Mesothelial cell of epicardium (in vitro differentiated cells): Measurements from ENCODE around the gene SERAC1. TPM values are rescaled to one million over a fixed set of nuclear protein-coding genes. Genes with fewer than 3 reads are reported as not detected.

Experiments used
- DNase-seq, 2 experiments: peaks; one replicate each; pipeline ENCODE4 v3.0.0; 2021; ENCODE audit warnings: low spot score in 2 of 2; ENCODE audit not compliant: unreplicated experiment in 2 of 2
- H3K27ac Mint-ChIP-seq: 2 replicates; pipeline ENCODE4 v1.8.0; 2021; ENCODE audit warnings: mixed read lengths
- H3K27me3 Mint-ChIP-seq: 2 replicates; pipeline ENCODE4 v1.8.0; 2021; ENCODE audit warnings: low read depth, mixed read lengths
- H3K36me3 Mint-ChIP-seq: 2 replicates; pipeline ENCODE4 v1.8.0; 2021; ENCODE audit warnings: mixed read lengths
- H3K4me1 Mint-ChIP-seq: 2 replicates; pipeline ENCODE4 v1.8.0; 2021; ENCODE audit warnings: mixed read lengths
- H3K4me3 Mint-ChIP-seq: 2 replicates; pipeline ENCODE4 v1.8.0; 2021; ENCODE audit warnings: mild to moderate bottlenecking, moderate library complexity, mixed read lengths
- H3K9me3 Mint-ChIP-seq: 2 replicates; pipeline ENCODE4 v1.8.0; 2021; ENCODE audit warnings: mixed read lengths
- total RNA-seq: library from RNA; stranded (reverse); gene quantifications from 3 replicates; pipeline ENCODE4 v1.2.1, GENCODE V29; 2021
- TF ChIP-seq, protein P1 (sequence below): fragments of 200-600 bp; sonication (generic); IDR thresholded peaks from one replicate; pipeline ENCODE4 v1.5.0; 2021; ENCODE audit warnings: antibody characterized with exemption; ENCODE audit not compliant: unreplicated experiment

Gene SERAC1
- total RNA-seq, 1 donor from 2014 or later: 9.8 TPM

GRCh38 chr6:158086054-158086503 lies 82.0 kb downstream of the SERAC1 start:
- TF ChIP-seq, protein P1, sequence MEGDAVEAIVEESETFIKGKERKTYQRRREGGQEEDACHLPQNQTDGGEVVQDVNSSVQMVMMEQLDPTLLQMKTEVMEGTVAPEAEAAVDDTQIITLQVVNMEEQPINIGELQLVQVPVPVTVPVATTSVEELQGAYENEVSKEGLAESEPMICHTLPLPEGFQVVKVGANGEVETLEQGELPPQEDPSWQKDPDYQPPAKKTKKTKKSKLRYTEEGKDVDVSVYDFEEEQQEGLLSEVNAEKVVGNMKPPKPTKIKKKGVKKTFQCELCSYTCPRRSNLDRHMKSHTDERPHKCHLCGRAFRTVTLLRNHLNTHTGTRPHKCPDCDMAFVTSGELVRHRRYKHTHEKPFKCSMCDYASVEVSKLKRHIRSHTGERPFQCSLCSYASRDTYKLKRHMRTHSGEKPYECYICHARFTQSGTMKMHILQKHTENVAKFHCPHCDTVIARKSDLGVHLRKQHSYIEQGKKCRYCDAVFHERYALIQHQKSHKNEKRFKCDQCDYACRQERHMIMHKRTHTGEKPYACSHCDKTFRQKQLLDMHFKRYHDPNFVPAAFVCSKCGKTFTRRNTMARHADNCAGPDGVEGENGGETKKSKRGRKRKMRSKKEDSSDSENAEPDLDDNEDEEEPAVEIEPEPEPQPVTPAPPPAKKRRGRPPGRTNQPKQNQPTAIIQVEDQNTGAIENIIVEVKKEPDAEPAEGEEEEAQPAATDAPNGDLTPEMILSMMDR: no peak
- Mint-ChIP-seq H3K36me3 (peaks cover 52% of the 10 kb centered on the region), H3K27ac (no peak overlapping the region), H3K4me1 (no peaks in the 10 kb centered on the region), H3K4me3 (no peak overlapping the region), H3K27me3 (no peaks in the 10 kb centered on the region), H3K9me3 (no peaks in the 10 kb centered on the region)
- no peak for DNase-seq

DNA sequence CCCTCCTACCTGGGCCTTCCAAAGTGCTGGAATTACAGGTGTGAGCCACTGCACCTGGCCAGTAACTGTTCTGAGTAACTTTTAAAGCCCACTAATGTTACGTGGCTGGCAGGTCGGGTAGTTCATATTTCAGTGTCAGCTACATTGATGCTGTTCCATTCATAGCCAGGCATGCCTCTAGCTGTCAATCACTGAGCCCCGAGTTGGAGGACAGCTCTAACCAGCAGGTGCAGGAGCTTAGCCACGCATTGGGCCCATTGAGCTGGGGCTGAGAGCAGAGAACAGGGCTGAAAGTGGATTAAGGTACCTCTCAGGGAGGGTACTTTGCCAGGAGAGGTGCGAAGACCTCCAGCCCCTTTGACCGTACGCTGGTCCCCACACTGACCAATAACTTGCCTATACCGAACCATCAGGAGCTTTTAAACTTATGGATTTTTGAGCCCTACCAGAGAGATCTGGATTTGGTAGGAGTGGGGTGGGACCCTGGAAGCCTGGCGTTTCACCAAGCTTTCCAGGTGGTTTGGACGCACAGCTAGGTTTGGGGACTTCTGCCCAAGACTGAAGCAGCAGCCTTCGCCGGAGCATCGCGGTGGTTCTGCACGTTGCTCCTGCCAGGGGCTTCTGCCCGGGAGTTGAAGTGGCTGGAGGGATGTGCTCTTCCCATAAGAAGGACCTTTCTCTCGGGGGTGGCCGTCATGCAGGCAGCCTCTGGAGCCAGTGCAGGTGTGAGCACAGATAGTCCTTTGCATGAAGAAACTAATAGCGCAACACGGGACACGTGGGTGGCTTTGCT lies 82.6 kb downstream of the SERAC1 start:
- TF ChIP-seq, protein P1: no peak
- DNase-seq: no peak
- H3K27me3 Mint-ChIP-seq: no peaks in the 10 kb centered on the region
- H3K4me3 Mint-ChIP-seq: no peak overlapping the region
- no peaks in the 10 kb centered on the region for H3K9me3 Mint-ChIP-seq
- no peaks in the 10 kb centered on the region for H3K4me1 Mint-ChIP-seq
- no peak overlapping the region for H3K27ac Mint-ChIP-seq
- peaks cover 58% of the 10 kb centered on the region for H3K36me3 Mint-ChIP-seq

DNA sequence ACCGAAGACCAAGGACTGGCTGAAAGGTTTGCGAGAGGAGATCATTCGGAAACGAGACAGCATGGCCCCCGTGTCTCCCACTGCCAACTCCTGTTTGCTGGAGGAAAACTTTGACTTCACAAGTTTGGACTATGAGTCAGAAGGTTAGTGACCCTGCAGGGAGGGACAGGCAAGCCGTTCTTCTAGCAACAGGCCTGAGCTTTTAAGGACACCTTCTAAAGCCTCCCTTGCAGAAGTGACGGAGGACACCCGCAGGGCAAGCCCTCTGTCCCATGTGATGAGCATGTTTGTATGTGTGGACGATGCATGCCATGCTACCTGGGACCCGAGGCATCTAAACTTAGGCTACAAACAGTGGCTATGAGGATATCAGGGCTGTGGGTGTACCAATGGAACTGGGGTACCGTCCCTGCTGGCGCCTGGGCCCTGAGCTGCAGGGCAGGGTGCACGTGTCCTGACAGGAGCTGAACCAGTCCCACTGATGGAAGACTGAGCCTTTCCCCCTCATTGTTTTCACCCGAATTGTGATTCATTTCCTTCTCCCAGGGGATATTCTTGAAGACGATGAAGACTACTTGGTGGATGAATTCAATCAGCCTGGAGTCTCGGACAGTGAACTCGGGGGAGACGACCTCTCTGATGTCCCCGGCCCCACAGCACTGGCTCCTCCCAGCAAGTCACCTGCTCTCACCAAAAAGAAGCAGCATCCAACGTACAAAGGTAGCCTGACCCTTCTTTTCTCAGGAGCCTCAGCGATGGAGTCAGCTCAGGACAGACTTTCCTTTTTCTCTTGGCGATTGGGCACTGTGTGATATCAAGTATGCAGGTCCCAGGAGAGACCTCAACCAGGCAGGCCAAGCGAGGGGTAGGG lies 84.4 kb downstream of the SERAC1 start:
- H3K4me3 Mint-ChIP-seq: no peak overlapping the region
- H3K27ac Mint-ChIP-seq: no peak overlapping the region
- no peaks in the 10 kb centered on the region for H3K4me1 Mint-ChIP-seq
- no peaks in the 10 kb centered on the region for H3K9me3 Mint-ChIP-seq
- no peak for DNase-seq
- no peaks in the 10 kb centered on the region for H3K27me3 Mint-ChIP-seq
- TF ChIP-seq, protein P1: no peak
- H3K36me3 Mint-ChIP-seq: peaks cover 46% of the 10 kb centered on the region

DNA sequence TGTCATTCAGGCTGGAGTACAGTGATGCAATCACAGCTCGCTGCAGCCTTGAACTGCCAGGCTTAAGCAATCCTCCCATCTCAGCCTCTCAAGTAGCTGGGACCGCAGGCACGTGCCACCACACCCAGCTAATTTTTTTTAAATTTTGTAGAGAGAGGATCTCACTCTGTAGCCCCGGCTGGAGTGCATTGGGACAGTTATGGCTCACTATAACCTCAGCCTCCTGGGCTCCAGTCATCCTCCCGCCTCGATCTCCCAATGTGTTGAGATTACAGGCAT lies 86.5 kb downstream of the SERAC1 start:
- no peaks in the 10 kb centered on the region for H3K4me1 Mint-ChIP-seq
- no peaks in the 10 kb centered on the region for H3K27me3 Mint-ChIP-seq
- peaks cover 48% of the 10 kb centered on the region for H3K36me3 Mint-ChIP-seq
- H3K27ac Mint-ChIP-seq: no peak overlapping the region
- H3K9me3 Mint-ChIP-seq: no peaks in the 10 kb centered on the region
- TF ChIP-seq, protein P1: no peak
- DNase-seq: no peak
- H3K4me3 Mint-ChIP-seq: no peak overlapping the region

DNA sequence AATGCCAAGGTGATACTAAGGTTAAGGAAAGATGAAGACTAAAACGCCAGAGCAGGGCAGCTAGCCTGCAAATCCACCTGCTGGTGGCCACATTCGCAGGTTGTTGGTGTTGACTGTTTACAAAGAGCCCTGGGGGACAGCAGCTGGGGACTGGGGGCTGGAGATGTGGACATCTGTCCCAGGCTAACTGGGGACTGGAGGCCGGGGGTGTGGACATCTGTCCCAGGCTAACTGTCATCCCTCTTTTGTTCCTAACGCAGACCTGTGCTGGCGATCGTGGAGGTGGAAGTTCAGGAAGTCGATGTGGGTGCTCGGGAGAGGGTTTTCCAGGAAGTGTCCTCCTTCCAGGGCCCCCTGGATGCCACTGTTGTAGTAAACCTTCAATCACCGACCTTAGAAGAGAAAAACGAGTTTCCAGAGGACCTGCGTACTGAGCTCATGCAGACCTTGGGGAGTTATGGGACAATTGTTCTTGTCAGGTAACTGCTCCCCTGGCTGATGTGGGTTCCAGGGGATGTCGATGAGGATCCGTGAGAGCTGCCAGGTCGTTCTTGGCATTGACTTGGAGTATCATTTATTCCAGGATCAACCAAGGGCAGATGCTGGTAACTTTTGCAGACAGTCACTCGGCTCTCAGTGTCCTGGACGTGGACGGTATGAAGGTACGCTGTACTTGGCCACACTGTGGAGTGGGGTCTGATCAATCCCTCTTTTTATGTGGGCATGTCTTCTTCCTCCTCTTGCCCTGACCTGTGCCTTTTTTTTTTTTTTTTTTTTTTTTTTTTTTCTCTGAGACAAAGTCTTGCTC lies 87.0 kb downstream of the SERAC1 start:
- TF ChIP-seq, protein P1: no peak
- Mint-ChIP-seq H3K27me3 (no peaks in the 10 kb centered on the region), H3K27ac (no peak overlapping the region), H3K9me3 (no peaks in the 10 kb centered on the region), H3K4me1 (no peaks in the 10 kb centered on the region), H3K36me3 (peaks cover 53% of the 10 kb centered on the region), H3K4me3 (no peak overlapping the region)
- no peak for DNase-seq
